Calu3 (cell line): ENCODE measurements around the gene BRAP. TPM values are rescaled to one million over a fixed set of nuclear protein-coding genes. Genes with fewer than 3 reads are reported as not detected.
"Not testable (repeated sequence)": the region's sequence is repeated elsewhere in the genome, so short reads cannot be mapped to it uniquely, and the experiment has no call there.

Experiments used
- BruUV-seq: library from RNA; stranded (reverse); fragments of 400-500 nt; replicated peaks from 2 replicates; lab custom pipeline; 2021; lab: Mats Ljungman, UMichigan
- CTCF ChIA-PET: fragments of 300-600 bp; sonication (Branson Sonifier 250); formaldehyde crosslinking; loops from one replicate; lab custom pipeline; 2022; ENCODE audit warnings: antibody characterized with exemption; lab: Charles Lee
- DNase-seq: peaks from one replicate; pipeline ENCODE4 v3.0.0; 2022
- H3K27ac Mint-ChIP-seq: one replicate; pipeline ENCODE4 v1.8.0; 2022; ENCODE audit warnings: mixed read lengths; ENCODE audit not compliant: unreplicated experiment
- H3K27me3 Mint-ChIP-seq: one replicate; pipeline ENCODE4 v1.8.0; 2022; ENCODE audit warnings: mixed read lengths; ENCODE audit not compliant: unreplicated experiment
- H3K36me3 Mint-ChIP-seq: one replicate; pipeline ENCODE4 v1.8.0; 2022; ENCODE audit warnings: mild to moderate bottlenecking, moderate library complexity, mixed read lengths; ENCODE audit not compliant: insufficient read depth, unreplicated experiment
- H3K4me1 Mint-ChIP-seq: one replicate; pipeline ENCODE4 v1.8.0; 2022; ENCODE audit warnings: mild to moderate bottlenecking, low read depth, mixed read lengths; ENCODE audit not compliant: unreplicated experiment
- H3K4me3 Mint-ChIP-seq: one replicate; pipeline ENCODE4 v1.8.0; 2022; ENCODE audit warnings: mild to moderate bottlenecking, low read depth, moderate library complexity, mixed read lengths; ENCODE audit not compliant: unreplicated experiment
- H3K9me3 Mint-ChIP-seq: one replicate; pipeline ENCODE4 v1.8.0; 2022; ENCODE audit warnings: low read depth, mixed read lengths; ENCODE audit not compliant: unreplicated experiment
- intact Hi-C: fragments of 100-400 bp; cut with micrococcal nuclease; formaldehyde crosslinking; loops from one replicate; pipeline ENCODE4 v1.10.0; 2022; ENCODE audit not compliant: unreplicated experiment
- total RNA-seq: library from RNA; stranded (reverse); gene quantifications from 2 replicates; pipeline ENCODE4 v1.2.3, GENCODE V29; 2022
- TF ChIP-seq, protein P1 (sequence below): fragments of 200-600 bp; IDR thresholded peaks from one replicate; pipeline ENCODE4 v1.8.0; 2022; ENCODE audit warnings: antibody characterized with exemption; ENCODE audit not compliant: unreplicated experiment

The BRAP gene
- total RNA-seq, 1 experiment from 2014 or later = 17.8 TPM

DNA sequence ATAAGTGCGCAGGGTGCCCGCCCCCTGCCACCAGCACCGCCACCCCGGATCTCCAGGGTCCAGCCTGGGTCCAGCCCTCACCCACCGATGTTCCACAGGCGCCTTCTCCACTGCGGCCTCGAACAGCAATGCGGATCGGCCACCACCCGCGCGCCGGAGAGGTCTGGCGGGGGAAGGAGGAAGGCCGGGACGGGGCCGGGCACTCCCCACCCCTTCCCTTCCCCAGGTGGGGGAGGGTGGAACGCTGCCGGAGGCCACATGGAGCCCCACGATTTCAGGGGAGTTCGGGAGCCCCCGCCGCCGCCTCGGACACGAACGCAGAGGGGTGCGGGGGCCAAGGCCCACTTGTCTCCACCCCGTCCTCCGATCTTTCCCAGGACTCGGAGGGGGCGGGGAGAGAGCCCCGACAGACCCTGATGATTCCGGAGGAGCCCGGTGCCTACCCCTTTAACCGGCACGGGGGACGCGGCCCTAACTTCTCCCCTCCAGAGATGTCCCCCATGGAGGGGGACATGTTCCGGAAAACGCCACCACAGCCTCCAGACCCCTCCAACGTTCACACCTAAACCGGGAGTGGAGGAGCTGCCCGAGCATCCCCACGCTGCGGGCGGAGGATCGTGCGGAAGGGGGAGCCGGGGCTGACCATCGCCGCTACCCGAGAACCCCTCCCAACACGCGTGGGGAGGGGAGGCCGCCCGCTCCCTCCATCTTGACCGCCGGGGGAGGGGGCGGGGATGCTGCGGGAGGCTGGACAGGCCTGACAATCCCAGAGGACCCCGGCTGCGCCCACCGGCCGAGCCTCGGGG, 87.7 kb downstream of the BRAP start:
- H3K4me1 Mint-ChIP-seq = peaks cover 26% of the 10 kb centered on the region
- intact Hi-C loops = loop anchor here (5.0 kb wide), 1 partner anchor 41 kb away; no protein-coding TSS in a partner anchor
- CTCF ChIA-PET = no interaction called here
- BruUV-seq = no TSS peak
- TF ChIP-seq, protein P1, sequence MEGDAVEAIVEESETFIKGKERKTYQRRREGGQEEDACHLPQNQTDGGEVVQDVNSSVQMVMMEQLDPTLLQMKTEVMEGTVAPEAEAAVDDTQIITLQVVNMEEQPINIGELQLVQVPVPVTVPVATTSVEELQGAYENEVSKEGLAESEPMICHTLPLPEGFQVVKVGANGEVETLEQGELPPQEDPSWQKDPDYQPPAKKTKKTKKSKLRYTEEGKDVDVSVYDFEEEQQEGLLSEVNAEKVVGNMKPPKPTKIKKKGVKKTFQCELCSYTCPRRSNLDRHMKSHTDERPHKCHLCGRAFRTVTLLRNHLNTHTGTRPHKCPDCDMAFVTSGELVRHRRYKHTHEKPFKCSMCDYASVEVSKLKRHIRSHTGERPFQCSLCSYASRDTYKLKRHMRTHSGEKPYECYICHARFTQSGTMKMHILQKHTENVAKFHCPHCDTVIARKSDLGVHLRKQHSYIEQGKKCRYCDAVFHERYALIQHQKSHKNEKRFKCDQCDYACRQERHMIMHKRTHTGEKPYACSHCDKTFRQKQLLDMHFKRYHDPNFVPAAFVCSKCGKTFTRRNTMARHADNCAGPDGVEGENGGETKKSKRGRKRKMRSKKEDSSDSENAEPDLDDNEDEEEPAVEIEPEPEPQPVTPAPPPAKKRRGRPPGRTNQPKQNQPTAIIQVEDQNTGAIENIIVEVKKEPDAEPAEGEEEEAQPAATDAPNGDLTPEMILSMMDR = no peak
- H3K9me3 Mint-ChIP-seq = no peaks in the 10 kb centered on the region
- peak overlapping the region; percentile 94 for H3K4me3 Mint-ChIP-seq
- H3K27me3 Mint-ChIP-seq = no peaks in the 10 kb centered on the region
- peak overlapping the region; percentile 14 for H3K27ac Mint-ChIP-seq
- DNase-seq = peak; percentile 58
- H3K36me3 Mint-ChIP-seq = peaks cover 44% of the 10 kb centered on the region

GRCh38 chr12:111596985-111597830, 88.5 kb downstream of the BRAP start:
- Mint-ChIP-seq H3K4me1 (peaks cover 26% of the 10 kb centered on the region), H3K9me3 (no peaks in the 10 kb centered on the region), H3K36me3 (peaks cover 44% of the 10 kb centered on the region), H3K27me3 (no peaks in the 10 kb centered on the region), H3K27ac (peak overlapping the region; percentile 14), H3K4me3 (peak overlapping the region; percentile 94)
- peak; percentile 50 for DNase-seq
- intact Hi-C loops = loop anchor here (5.0 kb wide), 1 partner anchor 40 kb away; no protein-coding TSS in a partner anchor
- TSS peak; percentile 49 for BruUV-seq
- TF ChIP-seq, protein P1 = no peak
- CTCF ChIA-PET = no interaction called here

DNA sequence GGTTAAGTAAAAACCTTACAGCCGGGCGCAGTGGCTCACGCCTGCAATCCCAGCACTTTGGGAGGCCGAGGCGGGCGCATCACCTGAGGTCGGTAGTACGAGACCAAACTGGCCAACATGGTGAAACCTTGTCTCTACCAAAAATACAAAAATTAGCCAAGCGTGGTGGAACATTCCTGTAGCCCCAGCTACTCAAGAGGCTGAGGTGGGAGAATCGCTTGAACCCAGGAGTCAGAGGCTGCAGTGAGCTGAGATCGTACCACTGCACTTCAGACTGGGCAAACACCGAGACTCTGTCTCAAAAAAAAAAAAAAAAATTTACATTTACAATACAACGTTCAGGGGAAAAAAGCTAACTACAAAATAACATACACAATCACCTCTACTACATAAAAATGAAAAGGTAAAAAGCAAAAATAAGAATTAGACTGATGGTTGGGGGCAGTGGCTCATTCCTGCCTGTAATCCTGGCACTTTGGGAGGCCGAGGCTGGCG, 90.4 kb downstream of the BRAP start:
- intact Hi-C loops = loop anchor here (5.0 kb wide), 1 partner anchor 38 kb away; no protein-coding TSS in a partner anchor
- Mint-ChIP-seq H3K4me3 (peak overlapping the region; percentile 94), H3K4me1 (peaks cover 26% of the 10 kb centered on the region), H3K36me3 (peaks cover 43% of the 10 kb centered on the region)
- not testable (repeated sequence) for H3K27me3 Mint-ChIP-seq, H3K27ac Mint-ChIP-seq, H3K9me3 Mint-ChIP-seq, BruUV-seq, DNase-seq
- CTCF ChIA-PET = interaction anchor here (0.7 to 0.8 kb wide), 2 partner anchors 27 to 461 kb away, joined by 3 to 4 read pairs; no protein-coding TSS in a partner anchor

Other genes starting within 250 kb of the BRAP start
- gene ATXN2, start 86.6 kb downstream of the BRAP start, total RNA-seq = 109 and 123 TPM in 2 replicates
- gene ACAD10, start 97 bp upstream of the BRAP start, total RNA-seq = 38.1 and 50.8 TPM in 2 replicates
- gene ALDH2, start 81.0 kb upstream of the BRAP start, total RNA-seq = 152 and 168 TPM in 2 replicates
- 84.2 and 84.8 TPM in 2 replicates for gene MAPKAPK5, start 156.3 kb upstream of the BRAP start, total RNA-seq